ENCODE data around the gene CYP4F12. TPM values are rescaled to one million over a fixed set of nuclear protein-coding genes. Genes with fewer than 3 reads are reported as not detected.
A peak's percentile ranks its signal among the peaks of the same experiment; 100 is the strongest.

CYP4F12 gene
- total RNA-seq (2014; rRNA removed; shearing (Covaris generic)) = not detected in 2 replicates
- not detected in 2 replicates for polyA plus RNA-seq (2015; cell fraction: cytosol; rRNA removed)
- not detected in 2 replicates for polyA plus RNA-seq (2015; cell fraction: nucleus; rRNA removed)

- DNase-seq (ENCODE audit: low read depth) = peak; percentile 8
These were observed at the start of gene CYP4F12 for GRCh38 chr19:15672580-15673175. CYP4F12 (plus strand) TSS chr19:15673087; CDS start chr19:15673530, 443 bp downstream.

- DNase-seq (ENCODE audit: low read depth) = no peak
These were observed 49.1 kb upstream of the CYP4F12 start for GRCh38 chr19:15623711-15624318.

- DNase-seq (ENCODE audit: low read depth) = no peak
These were observed 44.5 kb upstream of the CYP4F12 start for GRCh38 chr19:15628236-15629002.

GRCh38 chr19:15629003-15629880, 43.6 kb upstream of the CYP4F12 start:
- DNase-seq (ENCODE audit: low read depth) = peak; percentile 37

DNA sequence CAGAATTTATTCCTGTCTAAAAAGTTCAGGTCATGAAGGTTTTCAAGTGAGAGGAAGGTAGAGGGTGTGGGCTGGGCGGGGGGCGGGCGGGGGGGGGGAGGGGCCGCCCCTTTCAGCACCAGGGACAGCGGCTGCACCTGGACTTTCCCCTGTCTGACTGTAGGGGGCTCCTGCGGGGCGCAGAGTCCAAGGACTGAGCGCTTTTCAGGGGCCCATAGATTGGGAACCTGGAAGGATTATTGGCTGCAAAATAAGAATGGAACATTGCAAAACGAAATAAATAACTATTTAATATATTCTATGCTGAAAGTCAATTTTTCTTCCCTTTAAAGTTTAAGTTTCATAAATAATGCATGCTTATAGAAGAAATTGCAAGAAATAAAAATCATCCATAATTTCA, 41.1 kb upstream of the CYP4F12 start:
- DNase-seq (ENCODE audit: low read depth) = no peak

DNA sequence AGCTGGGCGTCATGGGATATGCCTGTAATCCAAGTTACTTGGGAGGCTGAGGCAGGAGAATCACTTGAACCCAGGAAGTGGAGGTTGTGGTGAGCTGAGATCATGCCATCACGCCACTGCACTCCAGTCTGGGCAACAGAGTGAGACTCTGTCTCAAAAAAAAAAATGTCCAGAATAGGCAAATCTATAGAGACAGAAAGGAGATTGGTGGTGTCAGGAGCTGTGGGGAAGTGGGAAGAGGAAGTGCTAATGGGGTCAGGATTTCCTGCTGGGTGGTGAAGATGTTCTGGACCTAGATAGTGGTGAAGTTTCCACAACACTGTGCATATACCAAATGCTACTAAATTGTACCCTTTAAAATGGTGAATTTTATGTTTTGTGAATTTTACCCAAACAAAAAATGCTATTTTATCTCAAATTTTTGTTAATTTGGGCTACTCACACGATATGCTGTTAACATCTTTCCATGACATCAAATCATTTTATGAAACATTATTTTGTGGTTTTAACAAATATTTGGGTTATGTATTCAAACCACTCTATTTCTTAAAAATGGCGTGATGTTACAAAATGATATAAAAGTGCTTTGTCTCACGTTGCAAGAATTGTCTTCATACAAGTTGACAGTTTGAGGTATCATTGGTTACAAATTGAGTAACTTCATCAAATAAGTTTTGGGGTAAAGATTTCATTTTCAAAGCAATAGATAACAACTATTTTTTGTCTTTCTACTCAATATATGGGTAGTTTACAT, 39.6 kb upstream of the CYP4F12 start:
- DNase-seq (ENCODE audit: low read depth) = no peak

GRCh38 chr19:15634105-15634504, 38.8 kb upstream of the CYP4F12 start:
- no peak for DNase-seq (ENCODE audit: low read depth)

DNA sequence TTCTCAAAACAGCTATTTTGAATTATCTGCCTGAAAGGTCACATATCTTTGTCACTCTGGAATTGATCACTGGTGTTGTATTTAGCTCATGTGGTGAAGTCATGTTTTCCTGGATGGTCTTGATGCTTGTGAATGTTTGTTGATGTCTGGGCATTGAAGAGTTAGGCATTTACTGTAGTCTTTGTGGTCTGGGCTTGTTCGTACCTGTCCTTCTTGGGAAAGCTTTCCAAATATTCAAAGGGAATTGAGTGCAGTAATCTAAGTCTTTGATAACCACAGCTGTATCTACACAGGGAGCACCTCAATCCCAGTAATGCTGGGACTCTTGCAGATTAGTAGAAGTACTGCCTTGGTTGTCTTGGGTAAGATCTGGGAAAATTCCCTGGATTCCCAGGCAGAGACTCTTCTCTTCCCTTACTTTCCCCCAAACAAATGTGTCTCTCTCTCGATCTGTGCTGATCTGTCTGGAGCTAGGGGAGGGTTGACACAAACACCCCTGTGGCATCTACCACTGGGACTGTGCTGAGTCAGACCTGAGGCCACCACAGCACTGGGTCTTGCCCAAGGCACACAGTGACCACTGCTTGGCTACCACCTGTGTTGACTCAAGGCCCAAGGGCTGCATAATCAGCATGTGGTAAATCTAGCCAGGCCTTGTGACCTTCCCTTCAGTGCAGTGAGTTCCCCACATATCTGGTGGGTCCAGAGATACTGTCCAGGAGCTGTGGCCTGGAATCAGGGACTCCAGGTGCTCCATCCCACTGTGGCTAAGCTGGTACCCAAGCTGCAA, 37.7 kb upstream of the CYP4F12 start:
- DNase-seq (ENCODE audit: low read depth) = no peak

DNA sequence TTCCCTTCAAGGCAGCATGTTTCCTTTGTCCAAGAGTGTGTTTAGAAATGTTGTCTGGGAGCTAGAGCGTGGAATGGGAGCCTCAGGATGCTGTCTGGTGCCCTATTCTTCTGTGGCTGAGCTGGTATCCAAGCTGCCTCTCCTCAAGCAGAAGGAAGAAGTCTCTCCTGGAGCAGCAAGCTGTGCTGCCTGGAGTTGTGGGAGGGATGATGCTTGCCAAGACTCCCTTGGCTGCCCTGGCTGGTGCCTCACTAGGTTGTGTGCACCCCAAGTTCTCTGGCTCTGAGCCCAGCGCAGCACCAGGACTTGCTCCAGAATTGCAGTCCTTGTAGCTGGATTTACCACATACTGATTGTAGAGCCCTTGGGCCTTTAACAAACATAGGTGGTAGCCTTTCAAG, 36.9 kb upstream of the CYP4F12 start:
- no peak for DNase-seq (ENCODE audit: low read depth)

GRCh38 chr19:15639596-15639995, 33.3 kb upstream of the CYP4F12 start:
- DNase-seq (ENCODE audit: low read depth) = no peak

GRCh38 chr19:15640294-15640903, 32.5 kb upstream of the CYP4F12 start, which contains the start of gene CYP4F3:
CYP4F3 (plus strand) TSS chr19:15640897; CDS start chr19:15641416, 519 bp downstream.
- peak; percentile 29 for DNase-seq (ENCODE audit: low read depth)

- DNase-seq (ENCODE audit: low read depth) = no peak
These were observed 31.8 kb upstream of the CYP4F12 start for GRCh38 chr19:15640904-15641597.

GRCh38 chr19:15641901-15642491, 30.9 kb upstream of the CYP4F12 start:
- DNase-seq (ENCODE audit: low read depth) = no peak

GRCh38 chr19:15642807-15643206, 30.1 kb upstream of the CYP4F12 start:
- DNase-seq (ENCODE audit: low read depth) = no peak

DNA sequence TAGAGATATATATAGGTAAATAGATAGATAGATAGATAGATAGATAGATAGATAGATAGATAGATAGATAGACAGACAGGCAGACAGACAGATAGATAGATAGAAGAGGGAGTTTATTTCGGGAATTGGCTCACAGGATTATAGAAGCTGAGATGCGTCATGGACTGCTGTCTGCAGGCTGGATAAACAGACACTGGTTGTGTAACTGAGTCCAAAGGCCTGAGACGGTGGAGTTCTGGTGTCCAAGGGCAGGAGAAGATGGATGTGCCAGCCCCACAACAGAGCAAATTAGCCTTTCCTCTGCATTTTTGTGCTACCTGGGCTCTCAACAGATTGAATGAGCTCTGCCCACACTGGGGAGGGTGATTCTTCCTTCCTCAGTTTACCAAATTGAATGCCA, 29.5 kb upstream of the CYP4F12 start:
- no peak for DNase-seq (ENCODE audit: low read depth)

- DNase-seq (ENCODE audit: low read depth) = no peak
These were observed 28.7 kb upstream of the CYP4F12 start for GRCh38 chr19:15644066-15644741.

DNA sequence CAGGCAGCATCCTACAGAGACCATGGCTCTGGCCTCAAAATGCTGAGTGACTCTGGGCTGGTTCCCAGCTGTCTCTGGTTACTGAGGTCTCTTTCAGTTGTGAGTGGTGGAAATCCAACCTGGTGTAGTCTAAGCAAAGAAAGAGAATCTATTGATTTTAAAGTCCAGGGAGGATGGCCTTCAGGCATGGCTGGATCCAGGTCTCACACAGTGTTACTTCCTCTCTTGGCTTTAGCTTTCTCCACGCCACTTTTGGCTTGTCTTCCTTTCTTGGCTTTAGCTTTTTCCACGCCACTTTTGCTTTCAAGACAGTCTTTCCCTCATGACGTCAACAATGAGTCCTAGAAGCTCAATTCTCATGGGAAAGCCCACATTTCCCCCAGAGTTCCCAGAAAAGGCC, 28.1 kb upstream of the CYP4F12 start:
- DNase-seq (ENCODE audit: low read depth) = no peak

DNA sequence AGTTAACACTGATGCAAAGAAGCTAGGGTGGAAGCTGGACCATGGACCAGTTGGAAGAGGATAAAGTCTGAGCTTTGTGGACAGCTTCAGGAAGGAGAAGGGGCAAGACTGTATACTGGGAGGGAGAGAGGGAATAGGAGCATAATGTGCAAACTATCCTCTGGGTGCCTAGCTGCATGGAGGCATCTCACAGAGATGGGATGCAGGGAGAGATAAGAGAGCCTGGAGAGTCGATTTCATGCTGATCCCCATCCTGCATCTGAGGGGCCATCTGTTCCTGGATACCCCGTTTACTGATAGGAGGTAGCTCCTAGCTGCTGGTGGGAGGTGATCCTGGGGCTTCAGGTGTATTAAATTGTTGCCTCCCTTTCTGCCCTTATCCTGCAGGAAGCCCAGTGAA, 23.4 kb upstream of the CYP4F12 start:
- DNase-seq (ENCODE audit: low read depth) = no peak

All from HT1080 (cell line).